NB4 (cell line): Measurements from ENCODE around the gene OR4X1.

Source experiments
- DNase-seq: peaks from one replicate; pipeline ENCODE4 v3.0.0; 2010; ENCODE audit warnings: low read depth
- H3K4me3 ChIP-seq: one replicate; pipeline ENCODE4 v1.5.1; 2011; ENCODE audit warnings: mild to moderate bottlenecking, low read depth, low read length, moderate library complexity
- CTCF ChIP-seq: IDR thresholded peaks from one replicate; pipeline ENCODE4 v1.5.1; 2012; ENCODE audit warnings: low read depth, low read length
- MAX ChIP-seq: IDR thresholded peaks from 2 replicates; pipeline ENCODE4 v1.6.1; 2011; ENCODE audit warnings: low read depth, low read length
- MYC ChIP-seq: IDR thresholded peaks from 2 replicates; pipeline ENCODE4 v1.6.1; 2011; ENCODE audit warnings: low read depth, low read length
- POLR2A ChIP-seq: IDR thresholded peaks from 2 replicates; pipeline ENCODE4 v1.6.1; 2011; ENCODE audit warnings: mild to moderate bottlenecking; ENCODE audit not compliant: insufficient read length; ENCODE audit errors: extremely low read depth

The OR4X1 gene

GRCh38 chr11:48244804-48245203 lies 18.9 kb upstream of the OR4X1 start, which contains the start of gene OR4X2:
Gene OR4X2, plus strand, starts transcription at chr11:48245104. Its CDS starts 0 bp downstream, at chr11:48245104.
- no peak for DNase-seq
- TF ChIP-seq POLR2A (no peak), CTCF (no peak), MYC (no peak), MAX (no peak)
- H3K4me3 ChIP-seq, result no peak within 1 kb of the TSS

- no peak for TF ChIP-seq MYC
- no peak for TF ChIP-seq MAX
- TF ChIP-seq CTCF, result no peak
- TF ChIP-seq POLR2A, result no peak
- DNase-seq, result no peak
- no peak overlapping the region for H3K4me3 ChIP-seq
Measured at GRCh38 chr11:48248902-48249301, 14.8 kb upstream of the OR4X1 start.

- TF ChIP-seq MAX (no peak), MYC (no peak), POLR2A (no peak), CTCF (no peak)
- no peak for DNase-seq
- no peak overlapping the region for H3K4me3 ChIP-seq
Measured at GRCh38 chr11:48261600-48261999, 2.1 kb upstream of the OR4X1 start.

- DNase-seq, result no peak
- TF ChIP-seq MYC (no peak), CTCF (no peak), POLR2A (no peak), MAX (no peak)
- no peak overlapping the region for H3K4me3 ChIP-seq
Measured at GRCh38 chr11:48270621-48271020, 7.0 kb downstream of the OR4X1 start.

GRCh38 chr11:48272606-48273005 lies 8.9 kb downstream of the OR4X1 start:
- H3K4me3 ChIP-seq, result no peak overlapping the region
- DNase-seq, result no peak
- TF ChIP-seq MYC, result no peak
- TF ChIP-seq CTCF, result no peak
- TF ChIP-seq POLR2A, result no peak
- TF ChIP-seq MAX, result no peak

GRCh38 chr11:48305923-48306322 lies 42.3 kb downstream of the OR4X1 start, which contains the start of gene OR4S1:
Gene OR4S1, plus strand, starts transcription at chr11:48306223. Its CDS starts 0 bp downstream, at chr11:48306223.
- TF ChIP-seq MAX (no peak), CTCF (no peak), MYC (no peak), POLR2A (no peak)
- no peak for DNase-seq
- no peak within 1 kb of the TSS for H3K4me3 ChIP-seq
